ENCODE results near the gene CYP3A7.
"Not testable (repeated sequence)": the region's sequence is repeated elsewhere in the genome, so short reads cannot be mapped to it uniquely, and the experiment has no call there.

Gene CYP3A7

DNA sequence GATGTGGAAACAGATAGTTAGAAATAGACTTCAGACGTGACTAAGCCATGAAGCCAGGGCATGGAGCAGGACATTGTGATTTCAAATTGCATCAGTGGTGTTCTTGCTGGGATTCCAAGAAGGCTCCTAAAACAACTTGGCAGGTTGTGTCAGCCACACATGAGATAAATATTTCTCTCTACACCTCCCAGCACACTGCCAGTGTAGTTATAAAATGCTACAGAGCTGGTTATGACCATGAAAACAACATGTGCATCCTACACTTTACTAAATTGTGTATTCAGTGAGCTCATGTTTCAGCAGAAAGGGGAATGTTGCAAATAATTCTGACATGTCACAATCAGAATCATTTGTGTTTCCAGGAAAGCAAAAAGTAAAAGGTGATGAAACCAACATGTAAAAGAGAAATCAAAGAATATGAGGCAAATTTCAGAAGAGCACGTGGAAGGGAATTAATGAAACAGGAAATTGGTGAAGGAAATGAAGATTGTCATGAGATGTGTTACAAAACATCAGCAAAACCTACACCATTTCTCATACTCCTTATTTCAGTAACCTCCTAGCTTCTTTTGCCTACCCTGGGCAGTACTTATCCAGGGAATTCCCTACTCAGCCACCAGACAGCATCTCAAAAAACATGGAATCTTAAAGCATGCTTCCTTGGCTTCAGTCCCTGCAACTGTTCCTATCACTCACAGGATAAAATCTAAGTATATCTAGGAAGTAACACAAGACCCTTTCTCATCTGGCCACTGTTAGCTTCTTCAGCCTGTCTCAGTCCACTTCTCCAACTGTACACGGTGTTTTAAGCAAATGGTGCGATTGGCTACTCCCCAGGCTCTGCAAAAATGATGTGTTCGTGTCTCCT lies 5.8 kb upstream of the CYP3A7 start:
- no peak for FAIRE-seq

DNA sequence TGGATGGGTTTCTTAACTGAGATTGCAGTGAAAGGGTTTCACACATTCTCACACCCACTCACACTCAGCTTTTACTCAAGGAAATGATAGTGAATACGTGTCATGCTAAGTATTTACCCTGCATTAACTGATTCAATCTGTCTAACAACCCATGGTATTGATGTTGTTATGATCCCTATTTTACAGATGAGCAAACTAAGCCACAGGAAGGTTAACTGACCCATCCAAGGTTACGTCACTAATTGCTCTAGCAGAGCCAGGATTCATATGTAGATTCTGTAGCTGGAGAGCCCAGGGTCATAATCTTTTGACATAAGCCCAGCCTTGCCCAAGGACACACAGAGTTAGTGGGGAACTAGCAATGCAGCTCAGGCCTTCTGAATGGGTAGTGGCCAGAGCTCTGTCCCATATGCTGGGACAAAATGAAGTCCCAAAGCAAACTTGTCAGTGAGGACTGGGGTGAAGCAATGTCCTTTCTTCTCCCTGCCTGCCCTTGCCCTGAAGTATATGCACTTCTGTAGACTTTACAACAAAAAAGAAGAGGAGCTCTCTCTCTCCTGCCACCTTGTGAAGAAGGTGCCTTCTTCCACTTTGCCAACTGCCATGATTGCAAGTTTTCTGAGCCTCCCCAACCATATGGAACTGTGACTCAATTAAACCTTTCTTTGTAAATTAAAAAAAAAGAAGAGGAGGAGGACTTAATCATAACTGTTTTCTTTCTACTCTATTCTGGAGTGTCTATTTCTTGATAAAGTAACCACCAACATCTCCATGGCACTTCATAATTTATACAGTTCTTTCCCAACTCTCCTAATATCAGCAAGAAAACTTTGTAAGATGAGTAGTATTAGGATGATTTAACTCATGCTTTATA lies 4.9 kb upstream of the CYP3A7 start:
- FAIRE-seq: no peak

DNA sequence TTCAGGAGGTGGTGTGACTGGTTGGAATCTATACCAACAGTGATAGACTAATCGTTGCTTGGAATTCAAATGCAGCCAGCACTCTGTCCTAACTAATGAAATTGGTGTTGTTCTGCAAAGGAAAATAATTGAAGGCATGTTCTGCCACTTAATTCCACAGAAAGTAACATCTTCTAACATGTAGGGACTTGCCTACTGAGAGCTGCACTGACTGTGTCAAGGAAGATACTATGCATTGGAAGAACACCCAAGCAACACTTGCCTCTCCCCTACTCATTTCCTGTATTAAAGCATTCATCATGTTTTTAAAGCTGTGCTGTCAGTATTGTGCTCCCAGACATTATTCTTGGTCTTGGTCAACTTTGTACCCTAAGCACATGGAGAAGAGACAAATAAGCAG lies 2.7 kb upstream of the CYP3A7 start:
- FAIRE-seq: no peak

DNA sequence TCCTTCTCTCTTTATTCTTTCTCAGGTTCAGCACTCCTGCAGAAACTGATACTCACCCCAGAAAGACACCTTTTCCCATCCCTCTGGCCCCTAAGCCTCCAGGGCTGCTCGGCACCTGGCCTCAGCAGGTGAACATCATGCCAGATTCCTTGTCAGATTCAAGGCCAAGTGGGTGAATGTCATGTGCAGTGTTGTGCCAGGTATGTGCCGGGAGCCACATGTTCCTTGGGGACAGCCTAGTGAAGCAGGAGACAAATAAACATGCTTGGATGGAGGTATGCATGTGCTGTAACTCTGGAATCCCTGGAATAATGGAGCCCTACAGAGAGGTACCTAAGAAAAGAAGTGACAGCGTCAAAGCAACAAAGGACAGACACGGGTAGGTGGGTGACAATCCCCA lies 1.7 kb upstream of the CYP3A7 start:
- not testable (repeated sequence) for FAIRE-seq

DNA sequence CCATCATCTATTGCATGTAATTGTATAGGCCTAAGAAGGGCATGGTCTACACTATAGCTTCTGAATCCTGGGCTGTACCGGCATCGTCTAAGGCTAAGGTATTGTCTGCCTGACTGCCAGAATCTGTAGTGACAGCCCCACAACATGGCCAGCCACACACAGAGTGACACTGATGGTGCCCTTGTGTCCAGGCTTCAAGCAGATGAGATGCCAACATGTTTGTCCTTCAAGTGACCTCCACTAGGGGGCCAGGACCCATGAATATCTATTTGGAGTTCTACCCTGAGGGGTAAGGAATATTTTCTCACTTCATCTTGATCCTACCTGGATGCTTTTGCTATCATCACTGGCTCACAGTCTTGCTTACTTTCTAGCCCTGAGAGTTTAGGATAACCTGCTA lies 1.5 kb downstream of the CYP3A7 start:
- no peak for FAIRE-seq

DNA sequence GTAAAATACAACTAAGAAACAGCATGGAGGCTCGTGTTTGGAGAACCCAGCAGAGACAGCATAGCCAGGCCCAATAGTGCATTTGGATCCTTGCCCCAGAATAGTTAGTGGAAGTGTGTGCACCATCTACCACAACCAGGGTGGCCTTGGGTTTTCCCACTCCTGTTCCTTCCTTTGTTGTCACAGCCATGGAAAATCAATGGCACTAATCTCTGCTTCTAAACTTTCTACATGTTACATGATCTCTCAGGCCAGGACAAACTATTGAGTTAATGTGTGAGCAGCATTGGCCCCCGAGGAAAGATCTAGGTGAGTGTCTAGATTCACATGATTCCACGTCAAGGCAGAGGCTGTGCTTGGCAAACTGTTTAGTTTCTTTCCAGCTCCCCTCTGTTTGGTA lies 2.0 kb downstream of the CYP3A7 start:
- no peak for FAIRE-seq

DNA sequence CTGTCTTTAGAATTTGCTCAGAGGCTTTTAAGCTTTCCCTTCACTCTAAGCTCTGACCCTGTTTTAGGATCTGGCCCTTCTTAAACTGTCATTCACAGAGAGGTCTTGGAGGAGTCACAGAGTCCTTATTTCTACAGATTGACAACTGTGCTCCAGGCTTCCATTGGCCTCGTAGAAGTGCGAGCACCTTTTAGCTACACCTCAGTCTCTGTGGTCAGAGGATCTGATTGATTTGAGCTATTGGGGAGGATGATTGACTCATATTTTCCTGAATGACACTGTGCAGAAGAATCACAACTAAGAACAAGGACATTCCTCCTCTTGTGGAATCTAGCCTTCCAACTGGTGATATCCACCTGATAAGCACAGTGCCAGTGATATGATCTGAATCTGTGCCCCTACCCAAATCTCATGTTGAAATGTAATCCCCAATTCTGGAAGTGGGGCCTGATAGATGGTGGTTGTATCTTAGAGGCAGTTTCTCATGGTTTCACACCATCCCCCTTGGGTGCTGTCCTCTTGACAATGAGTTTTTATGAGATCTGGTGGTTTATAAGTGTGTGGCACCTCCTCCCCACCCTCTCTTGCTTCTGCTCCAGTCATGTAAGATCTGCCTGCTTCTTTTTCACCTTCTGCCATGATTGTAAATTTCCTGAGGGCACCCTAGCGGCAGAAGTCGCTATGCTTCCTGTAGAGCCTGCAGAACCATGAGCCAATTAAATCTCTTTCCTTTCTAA lies 3.2 kb downstream of the CYP3A7 start:
- FAIRE-seq: no peak

DNA sequence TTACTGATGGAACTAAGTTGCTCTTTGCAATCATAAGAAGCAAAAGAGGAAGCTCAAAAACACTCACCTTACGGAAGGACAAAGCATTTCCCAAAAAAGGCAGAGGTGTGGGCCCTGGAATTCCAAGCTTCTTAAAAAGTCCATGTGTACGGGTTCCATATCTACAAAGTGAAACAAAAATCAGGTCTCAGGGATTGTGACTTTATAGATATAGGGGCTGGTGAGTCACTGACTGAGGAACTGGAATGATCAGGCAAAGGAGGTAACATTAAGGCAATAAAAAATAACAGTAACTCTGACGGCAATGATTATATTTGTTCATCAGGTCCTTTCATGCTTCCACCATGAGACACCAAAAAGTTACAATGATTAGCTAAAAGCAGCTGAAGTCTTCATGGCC lies 4.0 kb downstream of the CYP3A7 start:
- FAIRE-seq: no peak

DNA sequence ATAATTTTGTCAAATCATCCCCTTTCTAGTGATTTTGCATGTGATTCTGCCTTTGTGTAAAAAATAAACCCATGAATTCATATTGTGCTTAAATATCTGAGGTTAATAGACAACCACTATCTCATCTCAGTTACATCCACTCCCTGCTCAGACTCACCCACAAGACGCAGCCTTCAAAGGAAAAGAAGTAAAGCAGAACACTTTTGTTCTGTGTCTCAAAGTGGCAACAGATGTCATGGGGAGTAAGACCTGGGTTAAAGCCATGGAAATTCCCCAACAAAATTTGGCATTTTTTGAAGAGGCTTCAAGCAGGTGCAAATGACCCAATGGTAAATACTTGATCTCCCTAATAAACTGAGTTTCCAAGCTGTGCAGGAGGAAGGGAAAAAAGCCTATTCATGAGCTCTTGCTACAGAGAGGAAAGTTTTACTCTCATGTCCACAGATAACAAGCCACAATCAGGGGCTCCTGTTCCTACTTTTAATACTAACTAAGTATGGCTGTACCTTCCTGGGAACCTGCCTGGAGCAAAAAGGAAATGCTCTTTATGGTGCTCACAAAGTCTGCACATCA lies 4.7 kb downstream of the CYP3A7 start:
- FAIRE-seq: no peak

DNA sequence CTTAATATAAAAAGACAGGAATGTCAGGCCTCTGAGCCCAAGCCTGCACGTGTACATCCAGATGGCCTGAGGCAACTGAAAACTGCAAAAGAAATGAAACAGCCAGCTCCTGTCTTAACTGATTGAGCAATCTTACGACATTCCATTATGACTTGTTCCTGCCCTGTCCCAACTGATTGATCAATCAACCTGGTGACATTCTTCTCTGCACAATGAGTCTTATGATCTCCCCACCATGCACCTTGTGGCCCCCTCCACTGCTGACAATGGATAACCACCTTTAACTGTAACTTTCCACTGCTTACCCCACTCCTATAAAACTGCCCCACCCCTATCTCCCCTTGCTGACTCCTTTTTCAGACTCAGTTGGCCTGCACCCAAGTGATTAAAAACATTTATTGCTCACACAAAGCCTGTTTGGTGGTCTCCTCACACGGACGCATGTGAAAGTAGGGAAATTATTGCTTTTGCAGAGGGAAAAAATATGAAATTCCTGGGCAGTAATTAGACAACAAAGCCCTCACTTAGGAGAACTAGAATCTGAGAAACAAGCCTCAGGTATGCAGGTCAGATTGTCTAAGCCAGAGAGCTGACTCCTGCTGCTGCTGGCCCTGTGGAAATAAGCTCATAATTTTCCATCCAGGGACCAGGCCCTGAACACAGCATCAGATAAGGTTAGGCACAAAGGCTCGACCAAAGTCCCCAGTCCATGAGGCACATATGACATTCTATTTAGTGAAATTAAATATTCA lies 5.3 kb downstream of the CYP3A7 start:
- no peak for FAIRE-seq

DNA sequence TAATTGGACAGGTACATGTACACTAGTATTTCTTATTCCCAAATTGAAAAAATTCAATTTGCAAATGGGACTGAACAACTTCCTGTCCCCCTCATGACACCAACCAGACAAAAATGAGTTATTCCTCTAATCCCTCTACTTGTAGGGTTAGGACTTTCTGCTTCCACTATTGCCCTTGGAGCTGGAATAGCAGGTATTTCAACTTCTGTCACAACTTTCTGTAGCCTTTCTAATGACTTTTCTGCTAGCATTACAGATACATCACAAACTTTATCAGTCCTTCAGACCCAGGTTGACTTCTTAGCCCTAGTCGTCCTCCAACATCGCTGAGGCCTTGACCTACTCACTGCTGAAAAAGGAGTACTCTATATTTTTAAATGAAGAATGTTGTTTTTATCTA lies 6.4 kb downstream of the CYP3A7 start:
- FAIRE-seq: no peak

DNA sequence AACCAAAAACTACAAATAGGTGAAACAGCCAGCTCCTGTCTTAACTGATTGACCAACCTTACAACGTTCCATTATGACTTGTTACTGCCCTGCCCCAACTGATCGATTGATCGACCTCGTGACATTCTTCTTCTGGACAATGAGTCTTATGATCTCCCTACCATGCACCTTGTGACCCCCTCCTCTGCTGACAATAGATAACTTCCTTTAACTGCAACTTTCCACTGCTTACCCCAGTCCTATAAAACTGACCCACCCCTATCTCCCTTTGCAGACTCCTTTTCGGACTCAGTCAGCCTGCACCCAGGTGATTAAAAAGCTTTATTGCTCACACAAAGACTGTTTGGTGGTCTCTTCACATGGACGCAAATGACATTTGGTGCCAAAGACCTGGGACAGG lies 11.8 kb downstream of the CYP3A7 start:
- FAIRE-seq: not testable (repeated sequence)

DNA sequence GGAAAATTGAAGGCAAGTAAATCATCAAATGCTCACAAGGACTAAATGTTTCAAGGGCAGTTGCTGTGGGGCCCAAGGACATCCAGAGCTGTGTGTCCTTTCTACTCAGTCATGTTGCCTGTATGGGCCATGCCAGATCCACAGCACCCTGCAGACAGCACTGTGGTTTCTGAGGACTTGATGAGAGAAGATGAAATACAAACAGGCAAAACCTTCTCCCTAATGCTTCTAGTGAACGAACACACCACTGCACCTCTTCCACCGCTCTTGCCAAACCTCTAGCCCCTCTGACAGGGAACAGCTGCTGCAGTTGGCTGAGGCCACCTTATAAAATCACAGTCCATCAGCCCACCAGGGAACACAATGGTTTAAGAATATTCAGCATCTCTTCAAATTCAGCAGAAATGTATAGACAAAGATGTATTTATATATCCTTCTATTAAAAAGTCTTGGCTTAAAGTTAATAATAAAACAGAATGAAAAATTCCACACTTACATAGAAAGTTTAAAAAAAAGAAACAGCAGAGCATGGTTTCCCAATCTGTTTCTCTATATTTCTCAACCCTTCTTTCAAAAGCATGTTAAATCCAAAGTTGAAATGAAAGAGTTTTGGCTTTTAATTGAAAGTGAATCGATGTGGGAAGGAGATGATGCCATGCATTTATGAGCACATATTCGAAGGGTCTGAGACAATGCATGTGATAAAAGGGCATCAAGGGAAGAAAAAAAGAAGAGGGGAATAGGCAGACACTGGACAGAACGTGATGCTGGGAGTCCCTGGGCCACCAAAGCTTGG lies 14.0 kb downstream of the CYP3A7 start:
- FAIRE-seq: no peak

DNA sequence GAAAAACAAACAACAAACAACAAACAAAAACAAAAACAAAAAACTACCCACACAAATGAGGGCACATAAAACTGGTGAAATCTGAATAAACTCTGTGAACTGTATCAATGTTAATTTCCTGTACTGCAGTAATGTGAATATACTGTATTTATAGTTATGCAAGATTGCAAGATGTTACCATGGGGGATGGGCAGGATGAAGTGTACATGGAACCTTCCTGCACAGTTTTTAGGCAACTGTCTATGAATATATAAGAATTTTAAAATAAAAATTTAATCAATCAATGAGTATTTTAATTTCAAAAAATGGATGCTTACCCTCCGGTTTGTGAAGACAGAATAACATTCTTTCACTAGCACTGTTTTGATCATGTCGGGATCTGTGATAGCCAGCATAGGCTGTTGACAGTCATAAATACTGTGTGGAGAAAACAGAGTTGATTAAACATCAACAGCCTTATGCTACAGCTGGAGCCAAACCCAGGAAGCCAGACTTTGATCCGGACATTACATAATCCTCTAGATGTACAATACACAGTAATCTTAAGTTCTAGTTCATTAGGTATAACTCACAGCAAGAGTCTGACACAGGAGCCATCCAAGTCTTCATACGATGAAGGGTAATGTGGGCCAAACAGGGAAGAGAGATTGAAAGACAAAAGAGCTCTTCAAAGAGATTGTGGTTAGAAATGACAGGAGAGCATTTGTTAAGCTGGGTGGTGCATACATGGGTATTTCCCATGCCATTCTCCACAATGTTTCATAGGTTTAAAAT lies 14.8 kb downstream of the CYP3A7 start:
- FAIRE-seq: no peak

DNA sequence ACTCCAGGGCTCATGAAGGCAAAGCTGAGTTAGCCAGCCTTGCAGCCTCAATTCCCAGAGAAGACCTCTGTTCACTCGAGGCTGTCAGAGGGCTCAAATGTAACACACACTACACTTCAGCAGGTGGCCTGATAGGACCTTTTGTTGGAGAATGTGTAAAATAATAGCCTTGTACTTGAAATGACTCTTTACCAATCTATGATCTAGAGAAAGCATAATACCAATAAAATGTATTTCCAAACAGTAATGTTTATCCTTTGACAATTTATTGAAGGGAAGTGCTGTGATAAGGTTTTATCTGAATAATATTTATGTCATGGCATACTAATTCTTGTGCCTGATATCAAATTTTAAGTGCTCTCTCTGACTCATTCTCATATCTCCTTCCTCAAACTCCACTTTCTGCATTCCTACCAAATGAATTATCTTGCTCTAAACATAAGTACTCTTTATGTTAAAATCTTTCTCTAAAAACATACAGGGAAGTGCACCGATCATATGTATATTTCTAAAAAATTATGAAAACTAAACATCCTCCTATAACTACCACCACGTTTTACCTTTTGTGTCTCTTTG lies 20.9 kb downstream of the CYP3A7 start:
- FAIRE-seq: no peak

DNA sequence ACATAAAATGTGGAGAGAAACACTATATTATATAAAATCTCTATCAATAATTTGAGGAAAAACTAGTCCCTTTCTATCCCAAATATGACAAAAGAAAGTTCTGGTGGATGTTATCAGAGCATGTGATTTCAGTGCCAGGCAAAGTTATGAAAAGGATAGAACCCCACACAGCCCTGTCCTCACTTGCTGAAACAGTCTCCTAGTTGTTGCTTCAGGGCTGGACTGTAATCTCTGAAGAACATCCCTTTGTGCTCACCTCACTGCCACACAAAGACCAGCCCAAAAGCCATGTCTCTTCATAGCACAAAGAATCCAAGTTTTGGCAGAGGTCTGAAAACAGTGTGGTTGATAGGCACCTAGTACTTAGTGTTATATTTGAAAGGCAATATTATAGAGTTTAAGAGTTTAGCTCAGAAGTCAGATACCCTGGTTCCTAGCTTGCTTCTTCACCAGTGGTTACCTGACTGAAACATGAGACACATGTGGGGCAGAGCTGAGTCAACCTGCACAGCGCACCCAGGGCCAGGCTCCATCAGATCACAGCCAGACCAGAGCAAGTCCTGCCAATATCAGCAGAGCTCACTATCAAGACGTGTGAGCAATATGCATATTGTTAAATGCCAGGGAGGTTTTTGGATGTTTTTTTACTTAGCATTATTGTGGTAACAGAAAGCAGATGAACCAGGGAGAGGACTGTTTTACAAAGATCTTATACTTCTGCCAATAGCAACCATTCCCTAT lies 25.0 kb downstream of the CYP3A7 start:
- no peak for FAIRE-seq

DNA sequence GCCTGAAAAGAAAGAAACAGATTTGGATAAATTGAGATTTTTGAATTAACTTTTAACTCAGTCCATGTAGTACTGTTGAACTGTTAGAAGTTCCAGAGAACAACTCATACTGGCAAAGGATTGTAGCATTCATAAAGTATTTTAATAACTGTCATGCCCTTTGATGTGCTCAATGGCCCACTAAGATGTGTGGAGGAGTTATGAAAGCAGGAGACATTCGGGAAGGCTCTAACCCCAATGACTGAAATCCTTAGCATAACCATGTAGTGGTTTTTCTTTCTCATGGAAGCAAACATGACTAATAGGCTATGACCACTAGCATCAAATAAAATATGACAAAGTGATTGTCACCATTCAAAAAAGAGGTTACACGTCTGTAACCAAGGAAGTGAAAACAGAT lies 25.7 kb downstream of the CYP3A7 start:
- no peak for FAIRE-seq

DNA sequence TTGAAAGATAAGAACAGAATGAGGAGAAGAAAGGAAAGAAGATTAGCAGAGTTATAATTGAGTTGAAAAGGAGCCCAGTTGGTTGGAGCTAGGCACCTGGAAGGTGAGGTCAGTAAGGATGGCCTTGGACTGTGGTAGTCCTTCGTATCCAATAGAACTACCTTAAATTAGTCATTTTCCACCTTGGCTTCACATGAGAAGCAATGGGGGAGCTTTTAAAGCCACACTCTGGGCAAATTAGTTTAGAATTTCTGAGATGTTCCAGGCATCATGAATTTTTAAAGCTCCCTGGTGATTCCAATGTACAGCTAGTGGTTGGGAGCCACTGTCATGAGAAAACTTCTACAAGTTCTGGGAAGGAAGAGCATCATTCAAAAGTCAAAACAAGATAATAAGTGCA lies 27.9 kb downstream of the CYP3A7 start:
- FAIRE-seq: no peak

DNA sequence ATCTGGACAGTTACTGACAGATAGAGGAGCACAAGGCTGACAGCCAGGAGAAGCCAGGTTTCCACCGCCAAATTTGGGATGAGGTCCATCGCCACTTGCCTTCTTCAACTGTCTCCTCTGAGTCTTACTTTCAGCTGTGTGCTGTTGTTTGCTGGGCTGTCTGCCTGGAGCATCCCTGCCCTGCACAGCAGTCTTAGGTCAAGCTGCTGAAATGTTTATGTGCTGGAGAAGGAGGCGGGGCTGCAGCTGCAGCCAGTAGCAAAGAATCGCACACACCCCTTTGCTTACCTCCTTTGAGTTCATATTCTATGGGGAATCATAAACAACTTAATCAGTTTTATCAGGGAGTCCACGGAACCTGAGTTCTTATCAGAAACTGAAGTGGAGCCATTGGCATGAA lies 35.0 kb downstream of the CYP3A7 start:
- FAIRE-seq: no peak
